ENCODE data around the gene SBF2.
"Not testable (repeated sequence)": the region's sequence is repeated elsewhere in the genome, so short reads cannot be mapped to it uniquely, and the experiment has no call there.

GRCh38 chr11:10249448-10250131, 44.4 kb downstream of the SBF2 start:
- TF ChIP-seq EZH2phosphoT487 (IDR thresholded peaks at IDR 0.05; ENCODE audit: low read length); CTCF (IDR thresholded peaks at IDR 0.05; ENCODE audit: low read length); EZH2 (optimal IDR thresholded peaks at IDR 0.05; ENCODE audit: low read depth, low read length): not testable (repeated sequence)
